Activated naive CD4-positive, alpha-beta T cell (primary cell): ENCODE results near the gene YBX1.
A peak's percentile ranks its signal among the peaks of the same experiment; 100 is the strongest.

Experiments
- DNase-seq, 4 experiments: peaks; one replicate each; lab custom pipeline; 2025; lab: John Stamatoyannopoulos, UW

Gene YBX1

DNA sequence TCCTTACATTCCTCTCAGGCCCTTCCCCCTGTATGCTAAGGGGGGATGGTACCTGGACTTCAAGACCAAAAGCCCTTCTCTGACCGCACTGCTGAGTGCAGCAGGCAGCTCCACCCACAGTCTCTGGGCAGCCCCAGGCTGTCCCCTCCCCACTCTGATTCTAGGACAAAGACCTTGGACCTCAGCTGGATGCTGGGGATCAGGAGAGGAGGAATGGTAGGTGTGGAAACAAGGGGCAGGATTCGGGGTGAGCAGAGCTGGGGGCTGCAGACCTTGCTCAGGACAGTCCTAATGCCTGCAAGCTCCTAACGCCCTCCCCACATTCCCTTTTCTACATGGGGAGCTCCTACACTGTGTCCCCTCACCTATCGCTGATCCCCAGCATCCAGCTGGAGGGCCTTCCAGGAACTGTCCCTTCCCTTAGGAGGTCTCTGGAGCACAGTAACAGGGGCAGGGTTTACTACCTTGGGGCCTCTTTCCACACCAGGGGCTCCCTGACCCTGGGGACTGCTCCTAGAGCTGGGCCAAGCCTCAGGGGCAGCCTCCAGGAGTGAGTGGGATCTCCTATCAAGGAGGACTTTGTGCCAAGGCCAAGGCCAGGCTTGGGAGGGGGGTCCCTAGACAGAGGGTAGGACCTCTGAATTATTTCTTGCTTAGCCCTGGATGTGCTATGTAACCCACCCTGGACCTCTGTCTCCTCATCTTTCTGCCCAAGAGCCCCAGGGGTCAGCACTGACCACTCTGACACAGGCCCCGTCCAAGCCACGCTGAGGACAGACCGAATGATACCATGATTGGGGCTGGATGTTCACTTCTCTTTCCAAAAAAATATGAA lies 52.2 kb downstream of the YBX1 start:
- no peak for DNase-seq

DNA sequence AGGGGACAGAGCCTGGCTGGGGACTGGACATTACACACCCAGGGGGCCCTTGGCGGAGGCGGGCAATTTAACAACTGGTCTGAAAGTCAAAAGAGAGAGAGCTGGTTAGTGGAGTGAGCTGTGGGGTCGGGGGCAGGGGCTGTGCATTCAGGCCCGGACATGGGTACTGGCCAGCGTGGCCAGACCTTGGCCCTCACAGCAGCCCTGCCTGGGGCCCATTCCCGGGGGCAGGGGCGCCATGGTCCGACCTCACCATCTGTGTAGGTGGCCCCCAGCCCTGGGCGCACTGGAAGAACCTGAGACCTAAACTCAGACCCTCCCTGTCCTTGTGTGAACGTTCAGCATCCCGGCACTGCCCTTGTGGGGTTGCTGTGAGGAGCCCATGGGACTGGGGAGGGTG lies 52.8 kb downstream of the YBX1 start:
- no peak for DNase-seq

DNA sequence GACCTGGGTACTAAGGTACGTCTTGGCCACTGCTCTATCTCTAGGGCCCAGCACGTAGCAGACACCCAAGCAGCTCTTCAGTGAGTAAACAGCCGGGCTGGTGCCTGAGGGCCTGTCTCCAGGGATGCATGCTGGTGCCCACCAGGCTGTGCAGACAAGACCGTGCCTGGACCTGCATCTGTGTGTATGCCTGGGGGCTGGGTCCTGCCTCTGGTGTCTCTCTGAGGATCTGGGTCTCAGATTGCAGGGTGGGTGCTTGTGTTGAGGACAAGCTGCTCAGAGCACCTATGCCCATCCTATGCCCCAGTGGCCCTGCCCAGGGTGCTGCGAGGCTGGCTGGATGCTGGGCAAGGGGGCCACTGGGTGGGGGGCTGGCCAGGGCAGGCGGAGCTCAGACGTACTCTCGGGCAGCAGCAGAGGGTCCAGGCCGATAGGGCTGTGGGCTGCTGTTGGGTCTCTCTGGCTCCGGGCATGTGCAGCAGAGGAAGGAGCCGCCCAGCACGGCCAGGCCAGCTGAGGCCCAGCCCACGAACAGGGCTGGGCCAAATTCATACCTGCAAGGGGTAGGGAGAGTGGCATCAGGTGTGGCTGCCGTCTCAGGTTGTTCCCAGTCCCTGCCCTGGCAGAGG lies 53.4 kb downstream of the YBX1 start:
- DNase-seq = no peak

DNA sequence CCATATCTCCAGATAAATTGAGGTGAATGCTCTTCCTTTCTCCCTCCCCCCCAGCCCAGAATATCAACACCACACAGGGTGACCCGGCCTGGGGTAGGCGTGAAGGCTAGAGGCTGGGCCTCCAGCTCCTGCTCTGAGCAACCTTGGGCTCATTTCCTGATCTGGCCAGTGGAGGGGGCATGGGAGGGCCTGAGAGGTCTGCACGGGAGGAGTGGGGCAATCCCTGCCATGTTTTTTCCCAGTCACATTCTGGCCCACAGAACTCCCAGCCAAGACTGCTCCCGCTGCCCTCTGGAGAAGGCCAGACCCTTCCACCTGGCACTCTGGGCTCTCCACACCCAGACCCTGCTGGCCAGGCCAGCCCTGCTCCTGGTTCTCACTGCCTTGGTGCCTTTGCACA lies 53.9 kb downstream of the YBX1 start:
- no peak for DNase-seq

DNA sequence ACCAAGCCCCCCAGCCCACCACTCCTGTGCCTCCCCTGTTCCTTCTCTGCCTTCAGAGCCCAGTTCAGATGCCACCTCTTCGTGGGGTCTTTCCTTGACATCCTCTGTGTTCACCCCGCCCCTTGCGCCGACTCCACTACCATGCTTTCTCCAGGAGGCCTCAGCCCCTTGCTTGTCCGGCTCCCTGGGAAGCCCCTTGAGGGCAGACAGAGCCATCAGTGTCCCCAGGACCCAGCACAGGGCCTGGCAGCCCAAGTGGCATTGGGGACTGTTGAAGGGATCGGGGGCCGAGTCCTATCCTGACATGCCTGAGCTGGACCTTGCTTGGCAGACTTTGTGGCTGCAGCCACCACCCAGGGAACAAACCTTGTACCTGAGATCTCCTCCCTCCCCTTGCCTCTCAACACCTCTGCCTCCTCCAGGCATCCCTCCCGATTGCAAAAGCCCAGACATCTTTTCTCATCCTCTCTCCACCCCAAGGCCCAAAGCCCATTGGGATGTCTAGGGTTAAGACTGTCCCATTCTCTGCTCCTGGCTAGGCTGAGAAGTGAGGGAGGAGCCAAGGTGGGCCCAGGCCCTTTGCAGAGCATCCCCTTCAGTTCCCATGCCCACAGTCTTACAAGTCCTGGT lies 54.5 kb downstream of the YBX1 start:
- no peak for DNase-seq

DNA sequence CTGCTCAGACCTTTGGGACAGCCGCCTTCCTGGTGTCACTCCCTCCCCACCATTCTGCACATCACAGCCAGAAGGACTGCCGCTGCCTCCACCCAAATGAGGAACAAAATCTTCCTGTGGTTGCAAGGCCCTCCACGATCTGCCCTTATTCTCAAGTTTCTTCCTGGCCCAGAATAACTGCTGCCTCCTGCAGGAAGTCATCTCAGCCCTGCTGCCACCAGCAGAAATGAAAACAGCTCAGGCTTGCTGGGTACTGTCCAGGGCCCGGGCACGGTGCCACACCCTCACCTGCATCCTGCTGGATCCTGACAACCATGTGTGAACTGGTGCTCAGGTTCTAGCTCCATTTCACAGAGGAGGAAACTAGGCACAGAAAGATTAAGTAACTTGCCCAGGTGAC lies 55.0 kb downstream of the YBX1 start:
- DNase-seq = no peak

DNA sequence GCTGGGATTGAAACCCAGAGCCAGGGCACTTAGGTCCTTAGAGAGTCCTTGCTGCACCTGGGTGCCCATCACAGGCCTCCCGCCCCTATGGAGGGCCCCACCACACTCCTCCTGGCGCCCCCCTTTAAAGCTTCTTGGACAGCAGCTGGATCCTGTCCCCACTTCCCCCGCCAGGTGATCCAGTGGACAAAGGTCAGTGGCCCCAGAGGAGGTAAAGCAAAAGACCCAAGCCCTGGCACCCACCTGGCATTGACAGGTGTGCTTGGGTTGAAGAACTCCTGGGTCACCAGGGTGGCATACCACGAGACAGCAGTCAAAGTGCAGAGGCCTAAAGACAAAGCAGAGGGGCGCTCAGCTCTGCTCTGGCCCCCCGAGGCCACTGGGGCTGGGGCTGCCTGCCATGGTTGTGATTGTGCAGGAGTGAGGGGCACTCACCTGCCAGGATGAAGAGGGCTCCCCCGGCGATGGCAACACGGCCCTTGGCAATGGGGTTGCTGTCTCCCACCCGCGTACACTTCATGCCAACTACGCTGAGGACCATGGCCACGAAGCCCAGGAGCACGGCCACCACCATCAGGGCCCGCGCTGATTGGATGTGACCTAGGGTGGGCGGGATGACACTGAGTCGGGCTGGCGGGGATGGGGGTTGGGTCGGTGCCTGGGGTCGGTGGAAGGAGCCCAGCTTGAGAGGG lies 55.9 kb downstream of the YBX1 start:
- DNase-seq = no peak

DNA sequence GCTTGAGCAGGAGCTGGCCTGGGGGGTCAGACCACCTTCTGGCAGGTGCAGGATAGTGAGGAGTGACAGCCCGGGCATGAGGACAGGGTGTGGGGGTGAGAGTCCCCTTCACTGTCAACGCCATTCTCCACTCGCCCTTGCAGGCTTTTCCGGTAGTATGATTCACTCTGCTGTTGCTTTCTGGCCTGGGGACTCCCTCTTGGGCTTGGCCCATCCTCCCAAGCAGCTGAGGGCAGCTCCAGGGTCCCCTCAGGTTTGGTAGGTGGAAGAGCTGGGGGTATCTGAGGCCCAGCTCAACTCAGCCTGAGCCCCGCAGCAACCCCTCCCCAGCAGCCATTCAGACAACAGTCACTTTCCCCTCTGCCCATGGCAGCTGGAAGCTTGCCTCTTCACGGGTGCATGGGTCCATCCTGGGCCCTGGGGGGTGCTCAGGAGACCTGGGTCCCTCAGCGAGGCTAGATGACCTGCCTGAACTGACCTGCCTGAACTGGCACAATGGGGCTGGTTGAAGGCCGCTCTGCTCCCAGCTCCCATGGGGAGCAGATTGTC lies 56.5 kb downstream of the YBX1 start:
- DNase-seq = no peak

DNA sequence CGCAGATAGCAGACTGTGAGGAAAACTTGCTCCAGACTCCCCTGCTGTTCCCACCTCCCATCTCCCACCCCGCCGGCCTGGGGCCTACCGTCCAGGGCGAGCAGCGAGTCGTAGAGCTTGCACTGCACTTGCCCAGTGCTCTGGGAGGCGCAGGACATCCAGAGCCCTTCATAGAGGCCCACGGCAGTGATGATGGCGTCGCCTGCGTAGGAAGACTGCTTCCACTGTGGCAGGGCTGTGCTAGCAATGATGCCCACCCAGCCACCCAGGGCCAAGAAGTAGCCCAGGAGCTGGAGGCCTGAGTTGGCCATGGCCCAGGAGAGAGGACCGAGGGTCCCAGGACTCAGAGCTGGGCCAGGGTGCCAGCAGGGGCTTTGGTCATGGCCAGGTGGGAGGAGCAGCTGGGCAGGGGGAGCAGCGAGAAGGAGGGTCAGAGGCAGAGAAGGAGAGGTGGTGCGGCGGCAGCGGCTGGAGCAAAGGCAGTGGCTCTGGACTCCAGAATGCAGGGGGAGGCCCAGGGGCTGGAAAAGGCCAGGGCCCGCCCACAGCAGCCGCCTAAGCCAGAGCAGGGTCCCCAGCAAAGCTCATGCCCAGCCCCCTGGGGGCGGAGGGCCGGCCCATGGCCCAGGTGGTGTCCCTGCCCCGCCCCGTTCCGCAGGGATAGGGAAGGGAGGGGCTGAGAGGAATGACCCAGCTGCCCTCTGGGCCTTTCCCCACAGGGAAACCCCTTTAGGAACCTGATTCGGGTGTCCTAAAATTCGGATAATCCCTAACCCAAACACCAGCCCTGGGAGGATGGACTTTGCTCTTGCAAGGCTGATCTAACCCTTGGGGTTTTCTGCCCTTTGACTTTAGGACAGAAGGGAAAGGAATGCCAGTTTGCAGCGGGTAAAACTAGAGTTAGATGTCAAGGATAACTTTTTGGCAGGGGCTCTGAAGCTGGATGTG lies 57.8 kb downstream of the YBX1 start, which contains the start of gene CLDN19:
CLDN19 (minus strand) TSS at position 484 of the 948 bp plus-strand sequence; CDS start at position 311, 173 bp downstream.
- DNase-seq = no peak

DNA sequence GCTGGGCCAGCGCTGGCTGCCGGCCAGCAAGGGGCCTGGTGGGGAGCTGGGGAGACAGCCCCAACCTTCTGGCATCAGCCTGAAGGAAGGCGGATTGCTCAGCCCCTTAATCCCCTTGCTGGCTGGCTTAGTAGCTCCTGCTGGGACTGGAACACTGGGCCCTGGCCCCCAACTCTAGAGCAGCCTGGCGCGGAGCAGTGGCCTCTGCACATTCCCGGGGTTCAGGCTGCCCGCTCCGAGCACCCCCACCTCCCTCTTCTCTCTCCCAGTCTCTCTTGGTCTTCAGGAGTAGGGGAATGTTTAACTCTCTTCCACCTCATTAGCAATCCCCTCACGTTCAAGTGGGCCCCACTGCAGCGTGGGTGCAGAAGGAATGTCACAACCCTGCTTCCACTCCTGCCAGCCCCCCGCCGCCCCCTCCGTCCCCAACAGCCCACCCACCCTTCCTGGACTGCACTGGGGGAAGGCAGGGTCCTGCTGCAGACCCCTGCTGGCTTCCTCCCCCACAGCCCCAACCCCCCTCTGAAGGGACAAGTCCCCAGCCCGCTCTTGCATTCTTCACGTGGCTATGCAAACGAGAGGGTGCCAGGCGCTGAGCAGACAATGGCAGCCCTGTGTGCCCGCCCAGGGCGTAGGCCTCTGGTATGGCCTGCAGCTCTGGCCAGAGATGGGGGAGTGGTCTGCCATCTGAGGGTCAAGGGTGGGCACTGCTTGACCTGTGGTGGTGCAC lies 58.8 kb downstream of the YBX1 start:
- no peak for DNase-seq

DNA sequence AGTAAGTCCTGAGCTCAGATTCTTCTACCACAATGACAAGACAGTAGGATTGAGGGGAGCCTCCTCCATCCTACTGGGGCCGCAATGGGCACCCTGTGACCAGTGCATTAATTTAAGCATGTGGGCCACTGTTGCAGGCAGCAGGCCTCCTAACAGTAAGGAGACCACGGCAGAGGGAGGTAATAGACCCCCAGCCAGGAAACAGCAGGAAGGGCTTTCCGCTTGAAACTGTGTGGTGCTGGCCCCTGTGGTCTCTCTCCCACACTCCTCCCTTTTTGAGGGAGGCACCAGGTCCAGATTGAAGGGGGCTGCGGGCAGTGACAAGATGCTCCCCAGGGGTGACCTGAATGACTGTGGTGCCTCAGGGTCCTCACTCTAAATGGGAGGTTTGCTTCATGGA lies 59.5 kb downstream of the YBX1 start:
- DNase-seq = no peak

DNA sequence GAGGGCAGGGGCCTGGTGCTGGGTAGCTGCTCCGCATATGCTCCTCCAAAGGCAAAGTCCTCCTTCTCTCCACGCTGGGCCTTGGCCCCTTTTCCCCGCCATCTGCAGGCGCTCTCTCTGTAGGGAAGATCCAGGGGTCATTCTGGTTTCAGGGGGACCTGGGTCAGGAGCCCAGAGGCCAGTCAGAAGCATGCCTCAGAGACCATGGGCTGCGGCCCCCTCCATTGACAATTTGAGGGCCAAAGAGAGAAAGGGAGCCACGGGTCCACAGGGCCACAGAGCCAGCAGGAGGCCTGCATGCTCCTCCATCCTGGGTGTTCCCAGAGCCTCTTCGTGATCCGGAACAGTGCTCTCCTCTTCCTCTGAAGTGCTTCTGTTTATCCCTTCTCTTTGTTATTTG lies 59.9 kb downstream of the YBX1 start:
- no peak for DNase-seq

DNA sequence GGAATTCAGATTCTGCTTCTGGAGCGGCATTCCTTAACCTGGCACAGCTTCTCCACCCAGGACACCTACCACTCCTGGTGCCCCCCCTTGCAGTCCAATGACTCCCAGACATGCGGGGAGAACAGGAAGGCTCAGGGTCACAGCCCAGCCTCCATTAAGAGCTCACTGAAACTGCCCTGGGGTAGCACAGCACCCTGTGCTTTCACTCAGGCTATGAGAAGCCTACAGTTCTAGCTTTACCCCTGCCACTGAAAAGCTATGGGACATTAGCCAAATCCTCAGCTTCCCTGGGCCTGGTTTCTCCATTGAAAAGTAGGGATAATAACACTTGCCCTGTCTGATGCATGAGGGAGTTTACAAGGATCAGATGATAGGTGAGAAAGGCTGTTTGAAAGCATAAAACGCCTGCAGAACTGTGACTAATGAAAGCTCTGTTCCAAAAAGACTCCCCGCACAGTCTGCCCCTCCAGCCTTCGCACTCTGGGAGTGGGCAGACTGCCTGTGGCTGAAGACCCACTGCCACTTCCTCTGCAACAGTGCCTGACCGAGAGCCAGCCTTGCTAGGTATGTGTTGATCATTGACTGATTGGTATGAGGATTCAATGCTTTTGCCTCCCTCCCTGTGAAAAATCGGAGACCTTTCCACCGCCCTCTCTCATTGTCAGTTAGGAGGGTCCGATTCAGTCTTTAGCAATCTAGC lies 60.5 kb downstream of the YBX1 start:
- DNase-seq = no peak

DNA sequence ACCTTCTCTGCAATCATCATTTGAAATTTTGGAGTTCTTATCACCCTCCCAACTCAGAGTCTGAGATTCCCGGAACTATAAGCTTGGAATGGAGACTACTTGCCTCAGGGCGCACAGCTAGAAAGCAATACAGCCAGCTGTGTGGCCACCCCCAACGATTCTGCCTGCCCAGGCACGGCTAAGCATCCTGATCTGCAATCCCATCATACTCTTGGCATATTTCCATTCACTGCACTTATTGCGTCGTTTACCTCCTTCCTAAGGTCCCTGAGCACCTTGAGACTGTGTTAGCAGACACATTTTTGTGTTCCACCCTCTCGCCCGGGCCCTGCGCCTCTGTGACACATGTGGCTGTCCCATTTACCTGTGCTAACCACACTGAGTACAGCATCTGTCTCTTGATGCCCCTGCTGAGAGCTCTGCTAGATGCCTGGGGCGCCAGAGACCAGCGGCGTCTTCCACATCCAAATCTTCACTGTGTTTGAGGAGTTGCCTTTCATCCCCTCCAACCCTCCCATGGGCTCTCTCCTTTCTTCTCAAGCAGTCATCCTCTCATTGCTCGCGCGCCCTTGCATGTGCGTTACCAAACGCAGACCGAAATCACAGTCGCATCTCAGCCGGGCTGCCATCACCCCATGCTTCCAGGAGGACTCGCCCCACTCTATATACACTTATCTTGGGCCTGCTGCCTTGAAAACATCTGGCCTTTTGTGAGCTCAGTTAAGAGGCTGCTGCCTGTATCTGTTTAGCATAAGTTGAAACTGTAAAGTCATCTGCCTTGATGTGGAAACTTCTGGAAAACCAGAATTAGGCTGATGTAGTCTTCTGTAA lies 61.3 kb downstream of the YBX1 start:
- DNase-seq = no peak

DNA sequence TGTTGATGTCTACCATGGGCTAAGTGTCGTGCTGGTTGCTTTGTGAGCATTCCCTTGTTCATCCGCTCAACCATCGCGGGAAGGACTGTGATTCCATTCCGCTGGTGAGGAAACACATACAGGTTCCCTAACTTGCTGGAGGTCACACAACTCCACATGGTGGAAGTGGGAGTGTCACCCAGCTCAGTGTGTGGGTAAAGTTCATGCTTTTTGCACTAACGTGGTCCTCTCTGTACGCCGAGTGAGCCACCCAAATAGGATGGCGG lies 61.9 kb downstream of the YBX1 start:
- no peak for DNase-seq

DNA sequence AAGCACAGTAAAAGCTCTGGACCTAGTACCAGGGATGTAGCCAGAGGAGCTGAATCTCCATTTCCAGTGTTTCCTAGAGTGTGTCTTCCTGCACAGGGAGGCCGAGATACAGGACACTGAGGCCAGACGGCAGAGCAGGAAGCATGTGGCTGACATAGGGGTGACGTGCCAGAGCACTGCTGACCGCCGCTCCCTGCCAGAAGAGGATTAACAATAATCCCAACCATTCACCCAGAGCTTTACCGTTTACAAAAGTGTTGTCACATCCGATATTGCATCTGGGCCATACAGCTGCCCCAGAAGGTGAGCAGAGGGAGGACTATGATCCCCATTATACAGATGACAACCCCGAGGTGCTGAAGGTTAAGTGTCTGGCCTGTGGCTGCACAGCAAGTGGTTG lies 63.6 kb downstream of the YBX1 start:
- no peak for DNase-seq

DNA sequence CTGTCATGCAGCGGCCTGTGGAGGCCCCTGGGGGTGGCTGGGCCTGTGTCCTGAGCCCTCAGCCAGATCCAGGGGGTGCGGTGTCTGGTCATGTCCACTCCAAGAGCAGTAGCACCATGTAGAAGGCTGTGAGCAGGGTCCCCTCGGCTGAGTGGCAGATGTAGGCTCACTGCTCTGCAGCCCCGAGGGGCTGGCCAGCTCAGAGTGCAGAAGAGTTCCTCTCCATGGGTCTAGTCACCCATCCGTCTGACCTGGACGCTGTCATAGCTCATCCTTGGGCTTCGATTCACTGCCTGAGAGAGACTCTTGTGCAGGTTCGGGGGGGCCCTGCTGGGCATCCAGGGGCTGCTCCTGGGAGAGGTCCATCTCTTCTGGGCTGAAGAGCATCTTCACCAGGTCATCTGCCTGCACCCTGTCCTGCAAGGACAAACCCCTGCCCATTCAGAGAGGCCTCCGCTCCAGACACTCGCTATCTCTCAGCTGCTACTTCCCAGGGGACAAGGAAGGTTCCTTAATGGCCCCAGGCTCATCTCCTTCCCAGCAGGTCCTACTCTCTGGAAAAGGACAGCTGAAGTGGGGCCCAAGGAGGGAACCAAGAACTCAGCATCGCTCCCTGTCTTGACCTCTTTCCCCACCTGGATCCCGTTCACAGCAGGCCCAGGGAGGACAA lies 64.4 kb downstream of the YBX1 start:
- no peak for DNase-seq

DNA sequence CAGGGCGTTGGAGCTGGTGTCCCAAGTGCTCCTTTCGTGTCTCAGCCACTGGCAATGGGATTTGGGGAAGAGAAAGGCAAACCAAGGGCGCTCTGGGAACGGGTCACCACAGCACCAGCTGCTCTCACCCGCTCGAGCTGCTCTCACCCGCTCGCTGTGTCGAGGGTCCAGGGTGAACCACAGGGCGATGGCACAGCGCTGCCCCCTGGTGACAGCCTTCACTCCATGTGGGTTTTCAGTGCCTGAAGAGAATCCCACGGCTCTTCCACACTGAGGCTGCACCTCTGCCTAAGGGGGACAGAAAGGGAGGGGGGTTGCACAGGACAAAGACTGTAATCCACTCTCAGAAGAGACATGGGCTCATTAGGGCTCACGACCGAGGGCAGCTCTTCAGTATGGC lies 64.9 kb downstream of the YBX1 start:
- peak; percentile 6 to 43 (median 27) for DNase-seq

DNA sequence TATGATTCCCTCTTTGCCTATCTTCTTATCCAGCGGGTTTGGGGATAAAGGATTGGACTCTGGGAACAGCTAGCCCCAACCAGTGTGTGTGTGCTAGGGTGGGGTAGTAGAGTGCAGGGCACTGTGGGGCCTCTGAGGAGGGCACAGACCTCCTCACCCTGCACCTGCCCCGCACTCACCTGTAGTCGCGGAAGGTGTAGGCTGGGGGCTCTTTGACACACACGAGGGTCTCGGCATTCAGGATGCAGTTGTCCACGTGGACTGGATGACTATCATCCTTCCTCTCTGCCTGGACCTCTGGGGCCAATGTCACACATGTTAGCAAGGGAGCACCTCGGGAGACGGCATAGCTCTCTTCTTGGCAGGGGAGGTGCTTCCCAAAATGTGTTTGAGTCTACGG lies 65.8 kb downstream of the YBX1 start:
- DNase-seq = no peak
